ENCODE results near the gene PUM2. TPM values are rescaled to one million over a fixed set of nuclear protein-coding genes. Genes with fewer than 3 reads are reported as not detected.

The PUM2 gene
- total RNA-seq, 1 experiment from 2014 or later, result 85.6 TPM

GRCh38 chr2:20393986-20394385 is 43.3 kb upstream of the PUM2 start:
- no peaks in the 10 kb centered on the region for H3K9me3 ChIP-seq (ENCODE audit: control insufficient read depth, insufficient read depth, low read depth, low read length)
- no peak overlapping the region for H3K27ac ChIP-seq (ENCODE audit: low read length)
- no TSS peak for BruUV-seq (replicated peaks)
- H3K4me1 ChIP-seq (ENCODE audit: control insufficient read depth, insufficient read depth, low read length), result no peaks in the 10 kb centered on the region
- H3K4me3 ChIP-seq (ENCODE audit: low read depth in 2 of 2, low read length in 2 of 2), result no peak overlapping the region
- no peaks in the 10 kb centered on the region for H3K36me3 ChIP-seq (ENCODE audit: control insufficient read depth, insufficient read depth, low read length)
- TF ChIP-seq POLR2AphosphoS5 (IDR thresholded peaks at IDR 0.05; ENCODE audit: low read depth, low read length) (no peak), CTCF (IDR thresholded peaks at IDR 0.05) (no peak), TCF7L2 (IDR thresholded peaks at IDR 0.05; ENCODE audit: low read depth, low read length) (no peak), SIN3A (IDR thresholded peaks at IDR 0.05; ENCODE audit: borderline replicate concordance, insufficient read depth, low read depth, low read length) (no peak), REST (IDR thresholded peaks at IDR 0.05; ENCODE audit: insufficient read depth in 1 of 2, low read depth in 2 of 2, low read length in 1 of 2) (no peak)
- DNase-seq (ENCODE audit: low read depth, low spot score) (no peak), ATAC-seq (no peak)
- CTCF ChIA-PET, result no interaction called here
- in situ Hi-C loops (cut with HindIII; ENCODE audit: low pct_unique_long_range_greater_than_20kb, low sequenced_read_pairs), result no loop called here
- POLR2A ChIA-PET, result no interaction called here
- intact Hi-C loops (cut with micrococcal nuclease; ENCODE audit: unreplicated experiment), result no loop called here
- no peaks in the 10 kb centered on the region for H3K27me3 ChIP-seq (ENCODE audit: control insufficient read depth, insufficient read depth, low read length)

DNA sequence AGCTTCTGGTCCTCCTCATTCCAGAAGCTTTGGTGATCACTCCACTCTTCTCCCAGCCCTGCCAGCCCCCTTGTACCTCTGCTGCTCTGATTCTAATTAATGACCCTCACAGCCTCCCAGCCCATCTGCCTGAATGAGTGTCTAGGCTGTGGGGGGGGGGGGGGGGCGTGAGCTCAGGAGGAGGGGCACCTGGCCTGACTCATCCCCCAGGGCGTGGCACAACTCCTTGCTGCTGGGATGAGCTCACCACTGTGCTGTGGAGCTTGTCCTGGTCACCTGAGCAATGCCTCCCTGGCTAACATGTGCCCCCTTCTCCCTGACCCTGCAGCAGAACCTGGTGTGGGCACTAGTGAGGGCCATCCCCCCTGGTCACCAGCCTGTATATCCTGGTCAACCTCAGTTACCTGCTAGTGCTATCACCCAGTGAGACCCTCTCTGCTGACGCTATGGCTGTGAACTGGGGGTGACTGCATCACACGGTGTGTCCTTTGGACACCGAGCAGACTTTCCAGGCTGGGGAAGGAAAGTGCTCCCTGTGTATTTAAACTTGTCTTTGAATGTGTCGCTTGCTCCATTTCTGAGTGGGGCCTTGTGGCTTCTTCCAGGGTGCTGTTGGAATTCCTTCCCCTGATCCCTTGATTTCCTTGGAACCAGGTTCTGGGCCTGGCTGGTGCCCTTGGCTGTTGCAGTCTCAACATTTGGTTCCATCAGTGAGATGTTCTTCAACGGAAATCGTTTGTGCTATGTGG is 41.5 kb upstream of the PUM2 start:
- DNase-seq (ENCODE audit: low read depth, low spot score) (no peak), ATAC-seq (no peak)
- Histone ChIP-seq H3K4me1 (ENCODE audit: control insufficient read depth, insufficient read depth, low read length) (no peaks in the 10 kb centered on the region), H3K27ac (ENCODE audit: low read length) (no peak overlapping the region), H3K27me3 (ENCODE audit: control insufficient read depth, insufficient read depth, low read length) (no peaks in the 10 kb centered on the region), H3K9me3 (ENCODE audit: control insufficient read depth, insufficient read depth, low read depth, low read length) (no peaks in the 10 kb centered on the region), H3K4me3 (ENCODE audit: low read depth in 2 of 2, low read length in 2 of 2) (no peak overlapping the region), H3K36me3 (ENCODE audit: control insufficient read depth, insufficient read depth, low read length) (no peaks in the 10 kb centered on the region)
- no TSS peak for BruUV-seq (replicated peaks)
- no peak for TF ChIP-seq POLR2AphosphoS5 (IDR thresholded peaks at IDR 0.05; ENCODE audit: low read depth, low read length)
- no peak for TF ChIP-seq REST (IDR thresholded peaks at IDR 0.05; ENCODE audit: insufficient read depth in 1 of 2, low read depth in 2 of 2, low read length in 1 of 2)
- TF ChIP-seq TCF7L2 (IDR thresholded peaks at IDR 0.05; ENCODE audit: low read depth, low read length), result no peak
- no peak for TF ChIP-seq CTCF (IDR thresholded peaks at IDR 0.05)
- TF ChIP-seq SIN3A (IDR thresholded peaks at IDR 0.05; ENCODE audit: borderline replicate concordance, insufficient read depth, low read depth, low read length), result no peak
- in situ Hi-C loops (cut with HindIII; ENCODE audit: low pct_unique_long_range_greater_than_20kb, low sequenced_read_pairs) (no loop called here), intact Hi-C loops (cut with micrococcal nuclease; ENCODE audit: unreplicated experiment) (no loop called here)
- POLR2A ChIA-PET, result interaction anchor here (0.7 kb wide), 1 partner anchor 59 kb away, joined by 6 read pairs; no protein-coding TSS in a partner anchor
- CTCF ChIA-PET, result interaction anchor here (0.5 kb wide), 1 partner anchor 13 kb away, joined by 5 read pairs; no protein-coding TSS in a partner anchor
